Activated T-cell treated with anti-CD3 and anti-CD28 coated beads, Interleukin-2, amount 50 U/mL, for 24 hours (primary cell): ENCODE measurements around the gene RRP8.

Experiments
- DNase-seq: peaks from one replicate; pipeline ENCODE4 v3.0.0-alpha.2; 2020
- H3K27ac Mint-ChIP-seq: 2 replicates; pipeline ENCODE4 v1.8.0; 2020; ENCODE audit warnings: mild to moderate bottlenecking, mixed read lengths
- H3K27me3 Mint-ChIP-seq: 2 replicates; pipeline ENCODE4 v1.8.0; 2020; ENCODE audit warnings: mixed read lengths
- H3K36me3 Mint-ChIP-seq: 2 replicates; pipeline ENCODE4 v1.8.0; 2020; ENCODE audit warnings: low read depth, mixed read lengths
- H3K4me1 Mint-ChIP-seq: 2 replicates; pipeline ENCODE4 v1.8.0; 2020; ENCODE audit warnings: low read depth, mixed read lengths
- H3K4me3 Mint-ChIP-seq: 2 replicates; pipeline ENCODE4 v1.8.0; 2020; ENCODE audit warnings: mild to moderate bottlenecking, moderate library complexity, mixed read lengths
- H3K9me3 Mint-ChIP-seq: 2 replicates; pipeline ENCODE4 v1.8.0; 2020; ENCODE audit warnings: mixed read lengths

RRP8 gene

DNA sequence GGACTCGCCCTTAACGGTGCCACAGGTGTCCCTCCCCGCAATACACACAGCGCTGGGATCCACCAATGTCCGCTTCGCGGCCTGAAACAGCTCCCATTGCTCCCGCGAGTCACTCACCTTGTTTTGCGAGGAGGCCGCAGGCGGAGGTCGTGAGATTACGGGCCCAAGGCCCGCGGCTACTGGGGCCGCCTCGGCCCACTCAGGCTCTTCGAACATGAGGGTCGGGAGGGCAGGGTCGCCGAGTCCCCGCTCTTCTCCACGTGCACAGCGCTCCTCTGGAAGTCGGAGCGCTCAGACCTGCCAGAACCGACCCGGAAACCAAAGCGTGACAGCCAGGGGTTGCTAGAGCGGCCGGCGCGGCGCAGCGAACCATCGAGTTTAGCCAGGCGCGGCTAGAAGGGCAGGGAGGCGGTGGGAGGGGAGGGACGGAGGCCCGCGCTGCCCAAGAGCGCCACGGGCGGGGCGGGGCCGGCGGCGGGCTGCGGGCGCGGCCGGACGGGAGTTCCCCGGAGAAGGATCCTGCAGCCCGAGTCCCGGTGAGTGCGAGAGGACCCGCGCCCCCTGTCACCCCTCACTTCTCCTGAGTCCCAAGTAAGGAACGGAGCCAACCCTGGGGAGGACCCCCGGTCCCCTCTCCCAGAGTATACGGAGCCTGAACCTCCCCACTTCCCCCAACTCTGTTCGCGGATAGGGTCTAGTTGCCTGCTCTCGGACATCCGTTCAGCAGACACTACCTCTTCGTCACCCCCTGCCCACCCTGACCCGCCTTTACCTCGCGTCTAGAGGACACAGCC is at the start of gene RRP8, which contains the start of gene ILK:
TSS of gene RRP8 (minus strand) at position 330 of the 794 bp plus-strand sequence. CDS start at position 216, 114 bp downstream.
TSS of gene ILK (plus strand) at position 488 of the 794 bp plus-strand sequence. CDS start 498 bp downstream, outside the sequence.
- peaks cover 58% of the 10 kb centered on the region for H3K36me3 Mint-ChIP-seq
- no peaks in the 10 kb centered on the region for H3K9me3 Mint-ChIP-seq
- no peaks in the 10 kb centered on the region for H3K27me3 Mint-ChIP-seq
- DNase-seq, result peak; percentile 90
- H3K27ac Mint-ChIP-seq, result no peak within 1 kb of the TSS
- peaks cover 38% of the 10 kb centered on the region for H3K4me1 Mint-ChIP-seq
- H3K4me3 Mint-ChIP-seq, result no peak within 1 kb of the TSS

DNA sequence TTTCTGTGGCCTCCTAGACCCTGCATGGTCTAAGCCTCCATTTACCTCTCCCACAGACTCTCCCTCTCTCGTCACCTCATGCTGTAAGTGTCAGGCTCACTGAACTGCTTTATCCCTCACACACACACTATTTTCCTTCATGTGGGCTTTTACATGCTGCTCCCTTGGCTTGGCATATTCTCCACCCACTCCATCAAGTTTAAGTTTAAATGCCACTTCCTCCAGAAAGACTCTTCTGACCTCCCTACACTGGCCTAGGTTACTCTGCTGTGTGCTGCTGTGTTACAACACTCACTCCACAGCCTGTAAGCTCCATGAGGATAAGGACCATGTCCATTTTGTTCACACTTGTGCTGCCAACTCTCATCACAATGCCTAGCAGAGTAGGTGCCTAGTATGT is 49.7 kb upstream of the RRP8 start:
- H3K9me3 Mint-ChIP-seq, result no peaks in the 10 kb centered on the region
- H3K36me3 Mint-ChIP-seq, result no peaks in the 10 kb centered on the region
- DNase-seq, result no peak
- H3K27ac Mint-ChIP-seq, result no peak overlapping the region
- H3K4me1 Mint-ChIP-seq, result no peaks in the 10 kb centered on the region
- H3K4me3 Mint-ChIP-seq, result no peak overlapping the region
- peaks cover 6% of the 10 kb centered on the region for H3K27me3 Mint-ChIP-seq

DNA sequence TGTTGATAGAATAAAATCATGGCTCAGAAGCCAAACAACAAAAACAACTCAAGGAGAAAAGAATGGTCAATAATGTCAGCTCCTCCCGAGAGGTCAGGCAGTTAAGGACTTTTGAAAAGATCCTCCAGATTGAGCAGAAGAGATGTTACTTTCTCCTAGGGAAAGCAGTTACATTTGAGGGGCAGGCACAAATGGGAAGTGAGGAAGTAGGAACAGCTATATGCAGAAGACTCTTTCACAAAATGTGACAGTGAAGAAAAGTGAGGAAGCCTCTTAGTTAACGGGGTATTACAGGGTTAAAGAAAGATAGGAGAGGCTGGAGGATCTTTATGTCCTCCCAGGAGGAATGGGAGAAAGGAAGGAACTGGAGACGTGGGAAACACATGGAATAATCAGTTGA is 48.8 kb upstream of the RRP8 start:
- no peak for DNase-seq
- no peaks in the 10 kb centered on the region for H3K36me3 Mint-ChIP-seq
- no peak overlapping the region for H3K4me3 Mint-ChIP-seq
- H3K4me1 Mint-ChIP-seq, result no peaks in the 10 kb centered on the region
- no peaks in the 10 kb centered on the region for H3K9me3 Mint-ChIP-seq
- H3K27ac Mint-ChIP-seq, result no peak overlapping the region
- H3K27me3 Mint-ChIP-seq, result peaks cover 6% of the 10 kb centered on the region

DNA sequence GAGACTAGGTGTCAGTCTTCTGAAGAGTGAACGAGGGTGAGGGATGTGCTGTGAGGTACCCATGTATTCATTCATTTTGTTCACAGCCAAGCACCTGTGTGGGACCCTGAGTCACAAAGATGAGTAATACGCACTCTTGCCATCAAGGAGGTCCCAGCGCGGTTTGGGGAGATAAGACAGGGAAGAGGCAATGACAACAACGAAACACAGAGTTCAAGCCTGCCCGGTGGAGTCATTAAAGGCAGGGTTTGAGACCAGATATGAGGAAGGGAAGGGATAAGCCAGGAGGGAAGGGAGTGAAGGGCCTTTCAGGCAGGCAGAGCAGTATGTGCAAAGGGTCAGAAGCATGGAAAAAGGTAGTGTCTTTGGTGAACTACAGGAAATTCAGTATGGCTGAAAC is 47.6 kb upstream of the RRP8 start:
- peak; percentile 50 for DNase-seq
- Mint-ChIP-seq H3K4me3 (no peak overlapping the region), H3K36me3 (no peaks in the 10 kb centered on the region), H3K4me1 (no peaks in the 10 kb centered on the region), H3K27me3 (no peaks in the 10 kb centered on the region), H3K9me3 (no peaks in the 10 kb centered on the region), H3K27ac (no peak overlapping the region)

DNA sequence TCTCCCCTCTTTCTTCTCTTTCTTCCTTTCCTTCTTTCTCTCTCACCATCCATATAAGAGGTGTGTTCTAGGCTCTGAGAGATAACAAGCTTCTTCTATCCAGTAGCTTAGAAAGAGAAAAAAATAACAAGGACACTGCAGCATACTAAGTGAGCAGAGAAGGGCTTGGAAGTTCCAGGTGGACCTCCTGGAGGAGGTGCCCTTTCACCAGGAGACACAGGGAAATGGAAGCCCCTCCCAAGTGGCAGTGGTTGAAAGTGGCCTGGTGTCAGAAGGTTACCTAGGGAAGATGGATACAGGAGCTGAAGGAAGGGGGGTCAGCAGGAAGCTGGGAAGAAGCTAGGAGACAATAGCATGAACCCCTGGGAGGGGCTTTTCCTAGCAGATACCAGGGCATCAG is 46.7 kb upstream of the RRP8 start:
- H3K4me1 Mint-ChIP-seq, result no peaks in the 10 kb centered on the region
- no peak for DNase-seq
- no peak overlapping the region for H3K4me3 Mint-ChIP-seq
- H3K27me3 Mint-ChIP-seq, result no peaks in the 10 kb centered on the region
- H3K9me3 Mint-ChIP-seq, result no peaks in the 10 kb centered on the region
- no peak overlapping the region for H3K27ac Mint-ChIP-seq
- H3K36me3 Mint-ChIP-seq, result no peaks in the 10 kb centered on the region

DNA sequence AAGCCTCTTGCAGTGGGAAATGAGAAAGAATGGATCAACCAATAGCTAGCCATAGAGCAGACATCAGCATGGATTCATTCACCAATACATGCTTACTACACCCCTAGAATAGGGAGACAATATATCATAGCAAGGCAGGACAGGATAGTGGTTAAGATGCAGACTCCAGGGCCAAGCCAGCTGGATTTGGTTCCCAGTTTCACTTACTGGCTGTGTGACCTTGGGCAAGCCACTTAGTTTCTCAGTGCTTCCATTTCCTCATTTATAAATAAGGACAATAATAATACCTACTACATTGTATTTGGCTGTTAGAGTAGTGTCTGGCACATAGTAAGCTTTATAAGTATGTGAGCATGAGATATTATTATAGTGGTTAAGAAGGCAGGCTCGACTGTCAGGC is 45.1 kb upstream of the RRP8 start:
- Mint-ChIP-seq H3K36me3 (no peaks in the 10 kb centered on the region), H3K4me3 (no peak overlapping the region), H3K9me3 (no peaks in the 10 kb centered on the region), H3K27me3 (no peaks in the 10 kb centered on the region), H3K27ac (no peak overlapping the region), H3K4me1 (no peaks in the 10 kb centered on the region)
- no peak for DNase-seq

DNA sequence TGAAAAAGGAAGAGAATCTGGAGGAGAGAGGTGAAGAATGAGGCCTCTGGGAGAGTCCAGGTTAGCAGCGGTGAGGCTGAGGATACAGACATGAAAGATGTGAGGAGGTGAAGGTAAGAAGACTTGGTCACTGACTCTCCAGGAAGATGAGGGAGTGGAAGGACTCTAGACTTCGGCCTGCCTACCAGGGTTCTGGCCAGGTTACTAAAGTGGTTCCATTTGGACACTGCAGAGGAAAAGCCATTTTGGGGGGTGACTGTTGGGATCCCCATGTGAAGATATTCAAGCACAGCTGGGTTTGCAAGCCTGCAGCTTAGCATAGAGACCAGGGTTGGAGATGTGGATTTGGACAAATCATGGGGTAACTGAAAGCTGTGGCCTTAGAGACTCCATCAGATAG is 44.4 kb upstream of the RRP8 start:
- no peak overlapping the region for H3K27ac Mint-ChIP-seq
- no peak for DNase-seq
- H3K9me3 Mint-ChIP-seq, result no peaks in the 10 kb centered on the region
- no peaks in the 10 kb centered on the region for H3K36me3 Mint-ChIP-seq
- H3K4me1 Mint-ChIP-seq, result no peaks in the 10 kb centered on the region
- H3K4me3 Mint-ChIP-seq, result no peak overlapping the region
- H3K27me3 Mint-ChIP-seq, result no peaks in the 10 kb centered on the region

DNA sequence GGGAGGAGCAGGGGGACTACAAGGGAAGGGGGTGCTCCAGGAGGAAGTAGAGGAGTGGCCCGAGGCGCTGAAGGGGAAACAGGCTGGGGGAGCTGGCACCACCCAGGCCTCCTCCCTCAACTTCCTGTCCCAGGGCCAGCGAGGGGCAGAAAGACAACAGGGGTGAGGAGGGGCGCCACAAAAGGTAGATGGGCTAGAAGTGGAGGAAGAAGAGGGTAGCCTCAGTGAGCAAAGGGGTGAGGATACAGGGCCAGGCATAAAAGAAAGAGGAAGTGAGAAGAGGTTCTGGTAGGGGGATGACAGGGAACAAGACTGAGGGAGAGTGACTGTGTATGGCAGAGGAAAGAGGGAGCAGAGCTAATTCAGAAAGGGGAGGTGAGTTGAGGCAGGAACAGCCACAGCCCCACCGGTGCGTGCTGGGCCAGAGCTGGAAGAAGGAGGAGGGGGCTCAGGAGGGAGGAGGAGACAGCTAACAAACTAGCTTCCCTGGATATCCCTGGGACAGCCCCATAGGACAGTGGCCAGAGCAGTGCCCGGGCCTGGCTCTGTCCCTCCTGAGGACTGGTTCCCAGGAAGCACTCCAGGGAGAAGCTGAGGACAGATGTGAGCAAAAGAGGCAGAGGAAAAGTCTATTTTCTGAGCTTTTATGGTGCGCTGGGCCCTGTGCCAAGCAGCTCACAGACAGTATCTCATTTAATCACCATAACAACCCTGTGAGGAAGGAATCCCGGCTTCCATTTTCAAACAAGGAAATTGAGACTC is 43.7 kb upstream of the RRP8 start:
- H3K27me3 Mint-ChIP-seq, result no peaks in the 10 kb centered on the region
- DNase-seq, result peak; percentile 69
- no peaks in the 10 kb centered on the region for H3K4me1 Mint-ChIP-seq
- no peak overlapping the region for H3K27ac Mint-ChIP-seq
- H3K36me3 Mint-ChIP-seq, result no peaks in the 10 kb centered on the region
- no peaks in the 10 kb centered on the region for H3K9me3 Mint-ChIP-seq
- H3K4me3 Mint-ChIP-seq, result no peak overlapping the region

DNA sequence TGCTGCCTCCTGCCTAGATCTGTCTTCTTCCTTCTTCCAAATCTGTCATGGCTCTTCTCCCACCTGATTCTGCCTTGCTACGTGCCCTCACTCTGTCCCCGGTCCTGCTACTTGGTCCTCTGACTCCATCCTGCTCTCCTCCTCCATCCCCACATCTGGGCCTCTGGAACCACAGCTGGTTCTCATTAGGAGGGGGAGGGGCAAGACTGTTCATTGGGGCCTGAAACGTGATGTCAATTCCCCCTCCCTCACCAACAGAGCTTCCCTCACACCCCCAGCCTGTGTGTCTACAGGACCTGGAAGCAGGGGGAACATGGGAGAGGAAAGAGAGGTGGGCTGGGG is 43.1 kb upstream of the RRP8 start:
- DNase-seq, result no peak

DNA sequence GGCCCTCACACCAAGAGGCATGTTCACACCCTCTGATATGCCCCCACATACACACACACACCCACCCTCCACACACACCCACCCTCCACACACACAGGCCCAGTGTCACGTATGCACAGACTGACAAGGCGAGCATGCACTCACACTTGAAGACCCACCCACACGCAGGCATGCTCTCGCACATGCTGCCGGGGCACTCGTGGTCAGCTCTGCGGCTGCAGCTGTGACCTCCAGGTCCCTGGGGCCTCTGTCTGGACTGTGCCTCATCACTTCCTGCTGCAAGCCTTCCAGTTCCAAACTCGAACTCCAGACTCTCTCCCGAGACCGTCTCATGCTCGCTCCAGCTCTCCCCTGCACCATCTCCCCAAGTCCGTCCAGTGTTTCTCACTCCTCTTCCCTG is 42.7 kb upstream of the RRP8 start:
- DNase-seq, result no peak
- Mint-ChIP-seq H3K4me3 (no peak overlapping the region), H3K9me3 (no peaks in the 10 kb centered on the region), H3K4me1 (no peaks in the 10 kb centered on the region), H3K36me3 (no peaks in the 10 kb centered on the region), H3K27ac (no peak overlapping the region), H3K27me3 (no peaks in the 10 kb centered on the region)

More for the DNA sequence above, 43.1 kb upstream of the RRP8 start:
- Mint-ChIP-seq H3K27me3 (no peaks in the 10 kb centered on the region), H3K4me1 (no peaks in the 10 kb centered on the region), H3K27ac (no peak overlapping the region), H3K9me3 (no peaks in the 10 kb centered on the region), H3K4me3 (no peak overlapping the region), H3K36me3 (no peaks in the 10 kb centered on the region)

DNA sequence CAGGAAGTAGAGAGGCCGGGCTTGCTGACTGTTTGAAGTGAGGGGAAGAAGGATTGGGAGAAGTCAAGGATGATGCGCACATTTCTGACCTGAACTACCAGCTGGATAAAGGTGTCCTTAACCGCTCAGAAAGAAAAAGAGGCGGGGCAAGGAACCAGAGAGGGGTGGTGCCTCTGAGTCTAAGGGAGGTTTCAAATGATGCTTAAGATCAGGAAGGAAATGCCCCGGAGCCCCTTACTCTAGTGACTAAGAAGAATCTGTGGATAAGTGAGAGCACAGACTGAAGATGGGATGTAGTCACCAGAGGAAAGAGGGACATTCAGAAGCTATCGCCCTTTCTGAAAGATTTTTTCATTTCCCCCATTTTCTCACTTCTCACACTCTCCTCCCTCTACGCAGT is 39.5 kb upstream of the RRP8 start:
- Mint-ChIP-seq H3K4me1 (no peaks in the 10 kb centered on the region), H3K27me3 (no peaks in the 10 kb centered on the region), H3K4me3 (no peak overlapping the region)

DNA sequence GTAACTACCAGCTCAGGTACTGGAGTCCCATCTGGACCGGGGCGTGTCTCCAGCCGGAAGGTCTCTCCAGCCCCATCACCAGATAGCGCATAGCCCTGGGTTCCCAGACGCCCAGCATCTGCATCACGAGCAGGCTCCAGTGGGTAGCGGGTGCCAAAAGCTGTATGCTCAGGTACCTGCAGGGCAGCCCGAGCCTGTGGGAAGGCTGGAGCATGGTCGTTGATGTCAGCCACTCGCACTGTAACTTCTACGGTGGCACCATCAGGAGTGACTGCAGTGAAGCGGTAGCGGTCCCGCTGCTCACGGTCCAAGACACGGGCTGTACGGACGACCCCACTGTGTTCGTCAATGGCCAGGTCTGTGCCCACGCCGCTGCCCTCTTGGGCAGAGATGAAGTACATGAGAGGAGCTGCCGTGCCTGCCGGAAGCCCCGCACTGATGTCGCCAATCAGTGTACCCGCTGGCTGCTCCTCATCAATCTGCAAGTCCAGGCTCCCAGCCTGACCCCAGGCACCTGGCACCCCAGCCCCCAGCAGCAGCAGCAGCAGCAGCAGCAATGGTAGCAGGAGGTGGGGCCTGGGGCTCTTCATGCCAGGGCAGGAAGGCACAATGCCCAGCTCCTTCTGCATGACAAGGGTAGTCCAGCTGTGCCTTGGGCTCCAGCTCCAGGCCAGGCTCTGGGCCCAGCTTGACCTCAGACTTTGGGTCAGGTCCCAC is 37.7 kb upstream of the RRP8 start:
- Mint-ChIP-seq H3K27me3 (no peaks in the 10 kb centered on the region), H3K9me3 (no peaks in the 10 kb centered on the region), H3K4me3 (no peak overlapping the region), H3K36me3 (no peaks in the 10 kb centered on the region), H3K27ac (no peak overlapping the region), H3K4me1 (no peaks in the 10 kb centered on the region)
- no peak for DNase-seq

More for the DNA sequence above, 39.5 kb upstream of the RRP8 start:
- Mint-ChIP-seq H3K27ac (no peak overlapping the region), H3K9me3 (no peaks in the 10 kb centered on the region), H3K36me3 (no peaks in the 10 kb centered on the region)
- DNase-seq, result no peak

DNA sequence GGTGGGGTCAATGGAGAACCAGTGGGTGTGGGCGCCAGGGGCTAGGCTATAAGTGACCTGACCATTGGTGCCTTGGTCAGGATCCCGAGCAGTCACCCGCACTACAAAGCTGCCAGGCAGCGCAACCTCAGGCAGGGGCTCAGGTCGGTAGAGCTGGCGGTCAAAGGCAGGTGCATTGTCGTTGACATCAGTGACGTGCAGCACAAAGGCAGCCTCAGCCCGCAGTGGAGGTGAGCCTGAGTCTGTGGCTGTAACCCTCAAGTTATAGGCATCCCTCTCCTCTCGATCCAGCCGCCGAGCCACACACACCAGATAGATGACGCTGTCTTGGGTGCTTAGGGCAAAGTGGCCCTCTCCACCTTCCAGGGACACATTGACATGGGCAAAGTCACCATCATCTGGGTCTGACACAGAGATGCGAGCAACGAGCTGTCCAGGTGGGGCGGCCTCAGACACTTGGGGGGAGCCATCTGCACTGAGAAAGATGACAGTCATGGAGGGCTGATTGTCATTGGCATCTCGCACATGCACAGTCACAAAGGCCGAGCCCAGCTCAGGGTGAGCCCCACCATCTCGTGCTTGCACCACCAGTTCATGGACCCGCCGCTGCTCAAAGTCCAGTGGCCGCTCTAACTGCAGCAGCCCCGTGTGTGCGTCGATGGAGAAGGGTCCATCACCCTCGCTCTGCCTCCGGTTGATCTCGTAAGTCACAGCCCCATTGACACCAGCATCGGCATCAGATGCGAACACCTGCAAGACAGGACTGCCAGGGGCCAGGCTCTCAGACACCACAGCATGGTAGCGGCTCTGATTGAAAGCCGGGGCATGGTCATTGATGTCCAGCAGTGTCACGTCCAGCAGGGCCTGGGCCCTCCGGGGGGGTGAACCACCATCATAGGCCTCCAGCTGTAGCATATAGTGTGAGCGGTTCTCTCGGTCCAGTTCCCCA is 36.9 kb upstream of the RRP8 start:
- no peaks in the 10 kb centered on the region for H3K36me3 Mint-ChIP-seq
- DNase-seq, result no peak
- no peaks in the 10 kb centered on the region for H3K9me3 Mint-ChIP-seq
- no peak overlapping the region for H3K27ac Mint-ChIP-seq
- H3K27me3 Mint-ChIP-seq, result no peaks in the 10 kb centered on the region
- no peak overlapping the region for H3K4me3 Mint-ChIP-seq
- no peaks in the 10 kb centered on the region for H3K4me1 Mint-ChIP-seq

DNA sequence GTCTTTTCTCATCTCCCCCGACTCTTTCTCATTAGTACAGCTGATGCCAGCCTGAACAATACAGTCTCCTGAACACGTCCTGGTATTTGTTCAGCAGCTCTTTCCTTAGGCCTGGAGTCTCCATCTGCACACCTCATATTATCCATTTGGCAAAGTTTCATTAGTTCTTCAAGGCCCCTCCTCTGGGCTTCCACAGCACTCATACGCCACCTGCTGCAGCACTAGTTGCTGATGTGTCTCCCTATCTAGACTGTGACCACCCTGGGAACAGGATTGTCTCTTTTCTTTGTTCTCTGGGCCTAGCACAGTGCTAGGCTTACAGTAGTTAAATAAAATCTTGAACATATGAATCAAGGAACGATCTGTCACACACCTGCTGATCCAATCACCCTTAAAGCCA is 35.0 kb upstream of the RRP8 start:
- no peaks in the 10 kb centered on the region for H3K9me3 Mint-ChIP-seq
- no peak for DNase-seq
- H3K4me3 Mint-ChIP-seq, result no peak overlapping the region
- H3K27me3 Mint-ChIP-seq, result no peaks in the 10 kb centered on the region
- H3K4me1 Mint-ChIP-seq, result no peaks in the 10 kb centered on the region
- H3K36me3 Mint-ChIP-seq, result no peaks in the 10 kb centered on the region
- H3K27ac Mint-ChIP-seq, result no peak overlapping the region
